Prostate gland (tissue), 2 donors: ENCODE data around the gene C1QTNF1. TPM values are rescaled to one million over a fixed set of nuclear protein-coding genes. Genes with fewer than 3 reads are reported as not detected.

Experiments used
- DNase-seq: peaks from one replicate; pipeline ENCODE4 v3.0.0-alpha.2; 2019; ENCODE audit warnings: low spot score
- H3K27ac ChIP-seq, 2 donors: fragments of 200-600 bp; sonication (generic); 2 replicates each; pipeline ENCODE4 v1.5.1; 2017 to 2019
- H3K27me3 ChIP-seq: fragments of 200-600 bp; sonication (generic); replicated peaks from 2 replicates; pipeline ENCODE4 v1.5.1; 2019; ENCODE audit not compliant: insufficient read depth
- H3K36me3 ChIP-seq, 2 donors: fragments of 200-600 bp; sonication (generic); 1 replicate in 1 of 2; 2 replicates in 1 of 2; pipeline versions ENCODE4 v1.5.1 to v1.8.1; 2017 to 2019
- H3K4me1 ChIP-seq: fragments of 200-600 bp; sonication (generic); replicated peaks from 2 replicates; pipeline ENCODE4 v1.5.1; 2019
- H3K4me3 ChIP-seq, 2 donors: fragments of 200-600 bp; sonication (generic); 2 replicates each; pipeline ENCODE4 v1.5.1; 2017 to 2019
- H3K9me3 ChIP-seq: fragments of 200-600 bp; sonication (generic); 2 replicates; pipeline ENCODE4 v1.5.1; 2017
- CTCF ChIP-seq, 4 experiments: fragments of 200-600 bp in 2 of 4; fragments of 450-650 bp in 2 of 4; sonication (generic) in 2 of 4; IDR thresholded peaks; 1 replicate in 3 of 4; 2 replicates in 1 of 4; pipeline ENCODE4 v1.5.1; 2016 to 2019; ENCODE audit warnings: antibody characterized with exemption in 4 of 4, mild to moderate bottlenecking in 2 of 4, moderate library complexity in 2 of 4
- POLR2A ChIP-seq: fragments of 450-650 bp; IDR thresholded peaks from one replicate; pipeline ENCODE4 v1.6.1; 2016; ENCODE audit warnings: antibody characterized with exemption, mild to moderate bottlenecking
- POLR2AphosphoS5 ChIP-seq: sonication (generic); formaldehyde crosslinking; IDR thresholded peaks from one replicate; pipeline ENCODE4 v1.6.1; 2017; ENCODE audit warnings: antibody characterized with exemption
- WGBS: methylation state at CpG from one replicate; pipeline ENCODE4 v1.1.5; 2018; 5-methylcytosine and 5-hydroxymethylcytosine counted together
- intact Hi-C: fragments of 100-400 bp; cut with DNase I; formaldehyde crosslinking; loops from one replicate; pipeline ENCODE4 v1.14.2; 2022
- total RNA-seq, 2 donors: library from RNA; depleted of rRNA; stranded (reverse); fragments of >200 nt; gene quantifications; one replicate each; pipeline ENCODE4 v1.1.0, GENCODE V29; 2016

C1QTNF1 gene
- total RNA-seq, 2 donors from 2014 or later, result 16.3 to 57.9 TPM

- H3K27me3 ChIP-seq, result no peaks in the 10 kb centered on the region
- no peak for DNase-seq
- TF ChIP-seq CTCF (IDR thresholded peaks at IDR 0.05), result no peak
- TF ChIP-seq POLR2A, result no peak
- TF ChIP-seq POLR2AphosphoS5, result no peak
- H3K4me3 ChIP-seq, result no peak overlapping the region
- H3K27ac ChIP-seq, result no peak overlapping the region
- no peaks in the 10 kb centered on the region for H3K4me1 ChIP-seq
- no peaks in the 10 kb centered on the region for H3K9me3 ChIP-seq
- H3K36me3 ChIP-seq, result no peaks in the 10 kb centered on the region
- intact Hi-C loops, result no loop called here
- 89% methylated on average over 6 of the region's 6 CpGs for WGBS
These were observed 26.6 kb downstream of the C1QTNF1 start for GRCh38 chr17:79050551-79050950.

- Histone ChIP-seq H3K36me3 (no peaks in the 10 kb centered on the region), H3K4me3 (no peak overlapping the region), H3K27ac (no peak overlapping the region), H3K9me3 (no peaks in the 10 kb centered on the region), H3K4me1 (no peaks in the 10 kb centered on the region), H3K27me3 (no peaks in the 10 kb centered on the region)
- no peak for DNase-seq
- 90% methylated on average over 6 of the region's 6 CpGs for WGBS
- TF ChIP-seq CTCF (IDR thresholded peaks at IDR 0.05) (no peak), POLR2A (no peak), POLR2AphosphoS5 (no peak)
- intact Hi-C loops, result no loop called here
These were observed 27.3 kb downstream of the C1QTNF1 start for GRCh38 chr17:79051306-79051705.

- Histone ChIP-seq H3K36me3 (no peaks in the 10 kb centered on the region), H3K9me3 (no peaks in the 10 kb centered on the region), H3K4me3 (no peak overlapping the region), H3K27ac (no peak overlapping the region), H3K27me3 (no peaks in the 10 kb centered on the region), H3K4me1 (no peaks in the 10 kb centered on the region)
- 84% methylated on average over 1 of the region's 1 CpG for WGBS
- intact Hi-C loops, result no loop called here
- TF ChIP-seq CTCF (IDR thresholded peaks at IDR 0.05) (no peak), POLR2A (no peak), POLR2AphosphoS5 (no peak)
- DNase-seq, result no peak
These were observed 28.2 kb downstream of the C1QTNF1 start for GRCh38 chr17:79052131-79052530.

- Histone ChIP-seq H3K27ac (no peak overlapping the region), H3K4me3 (no peak overlapping the region), H3K4me1 (no peaks in the 10 kb centered on the region), H3K9me3 (no peaks in the 10 kb centered on the region), H3K36me3 (no peaks in the 10 kb centered on the region), H3K27me3 (no peaks in the 10 kb centered on the region)
- DNase-seq, result no peak
- whole genome bisulfite sequencing, result 94% methylated on average over 2 of the region's 2 CpGs
- intact Hi-C loops, result no loop called here
- no peak for TF ChIP-seq CTCF (IDR thresholded peaks at IDR 0.05)
- TF ChIP-seq POLR2AphosphoS5, result no peak
- no peak for TF ChIP-seq POLR2A
These were observed 29.4 kb downstream of the C1QTNF1 start for GRCh38 chr17:79053251-79053925.
